Gastrocnemius medialis (tissue), 4 donors: ENCODE results near the gene BCLAF1. TPM values are rescaled to one million over a fixed set of nuclear protein-coding genes. Genes with fewer than 3 reads are reported as not detected.

Experiments
- ATAC-seq, 2 donors: fragments of 150-250 bp; one replicate each; pipeline ENCODE4 v1.9.1; 2016
- DNase-seq, 2 donors: peaks; one replicate each; pipeline ENCODE4 v3.0.0-alpha.2; 2019
- H3K27ac ChIP-seq, 4 donors: fragments of 200-600 bp; sonication (generic); 1 replicate in 1 of 4; 2 replicates in 3 of 4; pipeline ENCODE4 v1.5.1; 2016 to 2018; ENCODE audit warnings: mild to moderate bottlenecking in 2 of 4, moderate library complexity in 1 of 4
- H3K27me3 ChIP-seq, 3 donors: fragments of 200-600 bp; sonication (generic) in 2 of 3; 1 replicate in 1 of 3; 2 replicates in 2 of 3; pipeline versions ENCODE4 v1.5.1 to v1.6.0; 2016 to 2019; ENCODE audit warnings: mild to moderate bottlenecking in 1 of 3, moderate library complexity in 1 of 3
- H3K36me3 ChIP-seq, 2 donors: fragments of 200-600 bp; sonication (generic) in 1 of 2; one replicate each; pipeline ENCODE4 v1.5.1; 2017 to 2018
- H3K4me1 ChIP-seq, 2 donors: fragments of 200-600 bp; sonication (generic) in 1 of 2; one replicate each; pipeline ENCODE4 v1.5.1; 2016 to 2017; ENCODE audit warnings: mild to moderate bottlenecking in 2 of 2
- H3K4me3 ChIP-seq, 4 donors: fragments of 200-600 bp; sonication (generic) in 3 of 4; 1 replicate in 1 of 4; 2 replicates in 3 of 4; pipeline ENCODE4 v1.5.1; 2016 to 2019; ENCODE audit warnings: mild to moderate bottlenecking in 2 of 4
- H3K9me3 ChIP-seq, 3 donors: fragments of 200-600 bp; sonication (generic) in 2 of 3; 1 replicate in 1 of 3; 2 replicates in 2 of 3; pipeline ENCODE4 v1.5.1; 2016 to 2019
- POLR2A ChIP-seq, 2 donors: fragments of 450-650 bp; IDR thresholded peaks; one replicate each; pipeline ENCODE4 v1.6.1; 2017; ENCODE audit warnings: antibody characterized with exemption in 2 of 2, mild to moderate bottlenecking in 2 of 2, moderate library complexity in 2 of 2
- in situ Hi-C, 4 donors: fragments of 200-750 bp; cut with MboI; loops; one replicate each; pipeline versions ENCODE4 v1.15.0 to v1.8.0; 2017; ENCODE audit warnings: low sequenced_read_pairs in 4 of 4
- intact Hi-C: fragments of 100-400 bp; cut with DNase I; formaldehyde crosslinking; loops from one replicate; pipeline ENCODE4 v1.15.1; 2023; ENCODE audit warnings: low total_unique reads
- total RNA-seq, 4 donors: library from RNA; depleted of rRNA; stranded (reverse); fragments of >200 nt; gene quantifications; one replicate each; pipeline versions ENCODE4 v1.1.0 to v1.2.3, GENCODE V29; 2016
- TF ChIP-seq, protein P1 (sequence below), 5 experiments: fragments of 450-650 bp in 3 of 5; fragments of 200-600 bp in 2 of 5; sonication (generic) in 2 of 5; IDR thresholded peaks in 4 of 5; conservative IDR thresholded peaks in 1 of 5; 1 replicate in 4 of 5; 2 replicates in 1 of 5; pipeline ENCODE4 v1.5.1; 2016 to 2019; ENCODE audit warnings: antibody characterized with exemption in 5 of 5, mild to moderate bottlenecking in 3 of 5, moderate library complexity in 3 of 5

Gene BCLAF1
- total RNA-seq, 4 donors from 2014 or later = 27.3 to 83.0 (median 61.8) TPM

- Histone ChIP-seq H3K4me3 (no peak overlapping the region), H3K4me1 (no peaks in the 10 kb centered on the region), H3K9me3 (no peaks in the 10 kb centered on the region), H3K27ac (no peak overlapping the region), H3K27me3 (no peaks in the 10 kb centered on the region), H3K36me3 (no peaks in the 10 kb centered on the region)
- intact Hi-C loops = no loop called here
- no peak for DNase-seq
- ATAC-seq = no peak
- TF ChIP-seq, protein P1, sequence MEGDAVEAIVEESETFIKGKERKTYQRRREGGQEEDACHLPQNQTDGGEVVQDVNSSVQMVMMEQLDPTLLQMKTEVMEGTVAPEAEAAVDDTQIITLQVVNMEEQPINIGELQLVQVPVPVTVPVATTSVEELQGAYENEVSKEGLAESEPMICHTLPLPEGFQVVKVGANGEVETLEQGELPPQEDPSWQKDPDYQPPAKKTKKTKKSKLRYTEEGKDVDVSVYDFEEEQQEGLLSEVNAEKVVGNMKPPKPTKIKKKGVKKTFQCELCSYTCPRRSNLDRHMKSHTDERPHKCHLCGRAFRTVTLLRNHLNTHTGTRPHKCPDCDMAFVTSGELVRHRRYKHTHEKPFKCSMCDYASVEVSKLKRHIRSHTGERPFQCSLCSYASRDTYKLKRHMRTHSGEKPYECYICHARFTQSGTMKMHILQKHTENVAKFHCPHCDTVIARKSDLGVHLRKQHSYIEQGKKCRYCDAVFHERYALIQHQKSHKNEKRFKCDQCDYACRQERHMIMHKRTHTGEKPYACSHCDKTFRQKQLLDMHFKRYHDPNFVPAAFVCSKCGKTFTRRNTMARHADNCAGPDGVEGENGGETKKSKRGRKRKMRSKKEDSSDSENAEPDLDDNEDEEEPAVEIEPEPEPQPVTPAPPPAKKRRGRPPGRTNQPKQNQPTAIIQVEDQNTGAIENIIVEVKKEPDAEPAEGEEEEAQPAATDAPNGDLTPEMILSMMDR (IDR thresholded peaks at IDR 0.05 in 4 of 5, conservative IDR thresholded peaks at IDR 0.05 in 1 of 5) = no peak
- no peak for TF ChIP-seq POLR2A (IDR thresholded peaks at IDR 0.05)
- in situ Hi-C loops = no loop called here
Measured at GRCh38 chr6:136323431-136324112, 33.9 kb upstream of the BCLAF1 start.

GRCh38 chr6:136319732-136320131 lies 30.1 kb upstream of the BCLAF1 start:
- in situ Hi-C loops (no loop called here), intact Hi-C loops (no loop called here)
- TF ChIP-seq, protein P1 (IDR thresholded peaks at IDR 0.05 in 4 of 5, conservative IDR thresholded peaks at IDR 0.05 in 1 of 5) = no peak
- no peak for TF ChIP-seq POLR2A (IDR thresholded peaks at IDR 0.05)

DNA sequence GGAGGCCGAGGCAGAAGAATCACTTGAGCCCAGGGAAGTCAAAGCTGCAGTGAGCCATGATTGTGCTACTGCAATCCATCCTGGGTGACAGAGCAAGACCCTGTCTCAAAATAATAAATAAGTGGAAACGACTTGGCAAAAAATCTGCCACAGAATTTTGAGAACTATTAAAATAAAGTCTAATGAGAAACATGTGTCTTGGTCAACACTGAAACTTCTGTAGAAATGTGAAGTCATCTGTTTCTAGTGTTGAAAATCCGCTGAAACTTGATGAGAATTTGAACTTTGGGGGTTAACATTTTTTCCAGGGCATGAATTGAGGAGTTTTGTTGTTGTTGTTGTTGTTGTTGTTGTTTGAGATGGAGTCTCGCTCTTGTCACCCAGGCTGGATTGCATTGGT lies 29.0 kb upstream of the BCLAF1 start:
- Histone ChIP-seq H3K4me1 (no peaks in the 10 kb centered on the region), H3K36me3 (no peaks in the 10 kb centered on the region), H3K4me3 (no peak overlapping the region), H3K27me3 (no peaks in the 10 kb centered on the region), H3K9me3 (no peaks in the 10 kb centered on the region), H3K27ac (no peak overlapping the region)
- intact Hi-C loops (no loop called here), in situ Hi-C loops (no loop called here)
- TF ChIP-seq, protein P1 (IDR thresholded peaks at IDR 0.05 in 4 of 5, conservative IDR thresholded peaks at IDR 0.05 in 1 of 5) = no peak
- TF ChIP-seq POLR2A (IDR thresholded peaks at IDR 0.05) = no peak
- ATAC-seq (no peak), DNase-seq (no peak)

More at GRCh38 chr6:136319732-136320131, 30.1 kb upstream of the BCLAF1 start:
- H3K4me3 ChIP-seq = no peak overlapping the region
- no peaks in the 10 kb centered on the region for H3K27me3 ChIP-seq
- H3K36me3 ChIP-seq = no peaks in the 10 kb centered on the region
- no peaks in the 10 kb centered on the region for H3K4me1 ChIP-seq
- no peak overlapping the region for H3K27ac ChIP-seq
- DNase-seq = no peak
- ATAC-seq = no peak
- H3K9me3 ChIP-seq = no peaks in the 10 kb centered on the region

- no peak for DNase-seq
- Histone ChIP-seq H3K9me3 (no peaks in the 10 kb centered on the region), H3K27ac (no peak overlapping the region), H3K4me3 (no peak overlapping the region), H3K27me3 (no peaks in the 10 kb centered on the region), H3K4me1 (no peaks in the 10 kb centered on the region), H3K36me3 (no peaks in the 10 kb centered on the region)
- TF ChIP-seq POLR2A (IDR thresholded peaks at IDR 0.05) = no peak
- TF ChIP-seq, protein P1 (IDR thresholded peaks at IDR 0.05 in 4 of 5, conservative IDR thresholded peaks at IDR 0.05 in 1 of 5) = no peak
- no peak for ATAC-seq
- intact Hi-C loops = loop anchor here (2.0 kb wide), 2 partner anchors 67 to 811 kb away; partner anchors contain the start of gene MTFR2
- in situ Hi-C loops = no loop called here
Measured at GRCh38 chr6:136317971-136318370, 28.3 kb upstream of the BCLAF1 start.
